GM12878 (cell line): ENCODE data around the gene CHRNA5. TPM values are rescaled to one million over a fixed set of nuclear protein-coding genes. Genes with fewer than 3 reads are reported as not detected.

Source experiments
- ATAC-seq: fragments of 200-7000 bp; cut with Tn5 transposase; 3 replicates; pipeline ENCODE4 v1.9.1; 2020; ENCODE audit warnings: mild to moderate bottlenecking, moderate library complexity
- BruUV-seq: library from RNA; stranded (reverse); fragments of 400-500 nt; replicated peaks from 2 replicates; lab custom pipeline; 2021; lab: Mats Ljungman, UMichigan
- CTCF ChIA-PET: fragments of 300-600 bp; sonication (Branson Sonifier 250); formaldehyde crosslinking; extraction: SDS; loops from one replicate; lab custom pipeline; 2021; ENCODE audit warnings: inconsistent platforms; lab: Yijun Ruan, JAX
- POLR2A ChIA-PET: fragments of 350-600 bp; formaldehyde crosslinking; extraction: SDS; loops from one replicate; lab custom pipeline; 2021; ENCODE audit warnings: inconsistent platforms; lab: Charles Lee
- RAD21 ChIA-PET: fragments of 300-600 bp; sonication (Branson Sonifier 250); formaldehyde crosslinking; loops from one replicate; lab custom pipeline; 2023; ENCODE audit warnings: antibody characterized with exemption; ENCODE audit not compliant: unreplicated experiment; lab: Charles Lee
- SMC1A ChIA-PET: fragments of 300-600 bp; sonication (Branson Sonifier 250); formaldehyde crosslinking; loops from one replicate; lab custom pipeline; 2023; ENCODE audit not compliant: unreplicated experiment, uncharacterized antibody; lab: Charles Lee
- DNase-seq: peaks from one replicate; pipeline ENCODE4 v3.0.0-alpha.2; 2011; ENCODE audit warnings: low read depth, low spot score
- FAIRE-seq: peaks from 3 replicates; lab custom pipeline; 2011; peaks lifted over from hg19 to GRCh38; lab: Jason Lieb, UNC
- H2AFZ ChIP-seq: 2 replicates; pipeline ENCODE4 v1.6.0; 2011; ENCODE audit warnings: low read depth, low read length, control low read depth; ENCODE audit not compliant: control insufficient read depth
- H3K27ac ChIP-seq: 2 replicates; pipeline ENCODE4 v1.5.1; 2011; ENCODE audit warnings: control low read depth; ENCODE audit not compliant: control insufficient read depth, insufficient read depth
- H3K27me3 ChIP-seq, 2 experiments: replicated peaks in 1 of 2; 2 replicates each; pipeline versions ENCODE4 v1.6.0 to v1.6.1; 2011; ENCODE audit warnings: low read length in 1 of 2; ENCODE audit not compliant: control insufficient read depth in 2 of 2, insufficient read depth in 2 of 2
- H3K36me3 ChIP-seq, 2 experiments: 2 replicates each; pipeline ENCODE4 v1.5.1; 2011; ENCODE audit warnings: low read length in 1 of 2; ENCODE audit not compliant: control insufficient read depth in 2 of 2, insufficient read depth in 2 of 2
- H3K4me1 ChIP-seq: 2 replicates; pipeline ENCODE4 v1.6.1; 2011; ENCODE audit warnings: mild to moderate bottlenecking, low read length, moderate library complexity, mixed read lengths; ENCODE audit not compliant: control insufficient read depth, insufficient read depth
- H3K4me2 ChIP-seq: 2 replicates; pipeline ENCODE4 v1.6.0; 2011; ENCODE audit warnings: control low read depth; ENCODE audit not compliant: control insufficient read depth, insufficient read depth
- H3K4me3 ChIP-seq: fragments of 200-600 bp; sonication (generic); 2 replicates; pipeline ENCODE4 v1.5.1; 2016
- H3K79me2 ChIP-seq: 2 replicates; pipeline ENCODE4 v1.6.0; 2011; ENCODE audit warnings: low read length; ENCODE audit not compliant: control insufficient read depth, insufficient read depth
- H3K9ac ChIP-seq: 2 replicates; pipeline ENCODE4 v1.8.0; 2011; ENCODE audit warnings: low read length, control low read depth, mixed read lengths; ENCODE audit not compliant: control insufficient read depth, insufficient read depth
- H3K9me3 ChIP-seq: replicated peaks from 3 replicates; pipeline ENCODE4 v1.5.1; 2011; ENCODE audit warnings: mild to moderate bottlenecking, low read length; ENCODE audit not compliant: control insufficient read depth, insufficient read depth
- H4K20me1 ChIP-seq: 2 replicates; pipeline ENCODE4 v1.6.0; 2011; ENCODE audit not compliant: control insufficient read depth, insufficient read depth
- BACH1 ChIP-seq: fragments of 450-650 bp; IDR thresholded peaks from 2 replicates; pipeline ENCODE4 v1.6.1; 2017; ENCODE audit warnings: mild to moderate bottlenecking, borderline replicate concordance
- CBX5 ChIP-seq: sonication (generic); IDR thresholded peaks from 2 replicates; pipeline ENCODE4 v1.6.1; 2016; ENCODE audit warnings: low read depth, moderate library complexity, mild to moderate bottlenecking, inconsistent platforms
- E2F8 ChIP-seq: fragments of 450-650 bp; IDR thresholded peaks from 2 replicates; pipeline ENCODE4 v1.6.1; 2018; ENCODE audit warnings: mild to moderate bottlenecking, low read depth, moderate library complexity; ENCODE audit not compliant: partially characterized antibody
- EP300 ChIP-seq, 2 experiments: fragments of 150-350 bp in 1 of 2; IDR thresholded peaks; 2 replicates each; pipeline ENCODE4 v1.6.1; 2011 to 2012; ENCODE audit warnings: low read depth in 2 of 2, low read length in 2 of 2, borderline replicate concordance in 1 of 2, improper control_type of control experiment in 1 of 2, inconsistent platforms in 1 of 2; ENCODE audit not compliant: control insufficient read depth in 1 of 2
- NBN ChIP-seq: fragments of 450-650 bp; IDR thresholded peaks from 2 replicates; pipeline ENCODE4 v1.6.1; 2016
- RELA ChIP-seq: fragments of 450-650 bp; IDR thresholded peaks from 2 replicates; pipeline ENCODE4 v1.8.0; 2014; ENCODE audit warnings: borderline replicate concordance; ENCODE audit not compliant: partially characterized antibody
- REST ChIP-seq: IDR thresholded peaks from 2 replicates; pipeline ENCODE4 v1.6.1; 2012; ENCODE audit warnings: mild to moderate bottlenecking, low read depth, low read length
- SREBF2 ChIP-seq: IDR thresholded peaks from 2 replicates; pipeline ENCODE4 v1.6.1; 2012; ENCODE audit warnings: mild to moderate bottlenecking, low read length
- ZNF217 ChIP-seq: fragments of 450-650 bp; IDR thresholded peaks from 2 replicates; pipeline ENCODE4 v1.6.1; 2017; ENCODE audit warnings: antibody characterized with exemption, mild to moderate bottlenecking
- WGBS: methylation state at CpG from one replicate; pipeline ENCODE4 v1.1.6; 2016; ENCODE audit warnings: low lambda C conversion rate; ENCODE audit not compliant: insufficient replicate concordance, insufficient coverage; ENCODE audit errors: missing lambda C conversion rate; 5-methylcytosine and 5-hydroxymethylcytosine counted together
- in situ Hi-C: fragments of 300-500 bp; cut with MboI; formaldehyde crosslinking; loops from 9 replicates; pipeline ENCODE4 v1.14.3; 2018; ENCODE audit warnings: mixed read lengths
- intact Hi-C: fragments of 100-400 bp; cut with micrococcal nuclease; formaldehyde crosslinking; loops from one replicate; pipeline ENCODE4 v1.14.2; 2022; ENCODE audit not compliant: unreplicated experiment
- polyA plus RNA-seq, 11 experiments: library from polyadenylated mRNA; depleted of rRNA in 4 of 11; unstranded in 6 of 11; stranded (reverse) in 5 of 11; fragments of >200 nt; fragmentation: Nextera tagmentation in 4 of 11; fragmentation: Illumina TruSeq in 1 of 11; extraction: Ambion mirVana in 4 of 11; extraction: Trizol in 1 of 11; gene quantifications; 1 replicate in 1 of 11; 2 replicates in 10 of 11; pipeline versions ENCODE4 v1.2.1 to v1.2.3, GENCODE V29; 2011 to 2016; ENCODE audit warnings: inconsistent platforms in 2 of 11, missing spikeins in 2 of 11, low read depth in 1 of 11
- total RNA-seq, 4 experiments: library from RNA; depleted of rRNA in 3 of 4; stranded (reverse); fragments of >200 nt in 3 of 4; fragmentation: Illumina TruSeq in 1 of 4; extraction: Trizol in 1 of 4; gene quantifications; 2 replicates each; pipeline versions ENCODE4 v1.2.1 to v1.2.3, GENCODE V29; 2013 to 2021
- TF ChIP-seq, protein P1 (sequence below): fragments of 450-650 bp; IDR thresholded peaks from 2 replicates; pipeline ENCODE4 v1.6.1; 2017; ENCODE audit warnings: mild to moderate bottlenecking, moderate library complexity

The CHRNA5 gene
- total and polyA plus RNA-seq, 10 of the 15 experiments (the other 5 are each of a cell fraction or from before 2014, with no cell fraction given): 0.74 to 21.4 (median 12.7) TPM

DNA sequence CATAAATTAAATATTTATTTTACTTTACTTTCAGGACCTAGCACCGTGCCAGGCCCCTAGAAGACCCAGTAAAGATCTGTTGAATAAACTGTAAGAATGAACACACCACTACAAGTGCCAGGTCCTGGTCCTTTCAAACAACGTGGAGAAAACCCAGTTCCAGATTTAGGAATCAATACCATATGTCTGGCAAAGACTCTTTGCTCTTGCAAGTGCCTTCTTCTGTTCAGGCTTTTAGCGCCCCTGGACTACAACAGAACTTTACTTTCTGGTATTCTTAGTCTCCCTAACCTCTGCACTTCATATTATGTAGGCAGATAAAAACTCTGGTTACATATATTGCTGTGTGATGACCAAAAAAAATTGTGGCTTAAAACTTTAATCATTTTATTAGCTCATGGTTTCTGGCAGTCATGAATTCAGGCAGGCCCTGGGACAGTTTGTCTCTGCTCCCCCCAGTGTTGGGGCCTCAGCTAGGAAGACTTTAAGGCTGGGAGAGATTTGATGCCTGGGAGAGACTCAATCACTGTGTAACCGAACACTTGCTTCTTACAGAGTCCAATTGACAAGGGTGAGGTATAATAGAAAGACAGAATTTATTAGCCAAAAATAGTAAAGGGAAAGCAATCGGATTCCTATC lies 27.9 kb upstream of the CHRNA5 start:
- H3K9ac ChIP-seq: no peak overlapping the region
- H3K27me3 ChIP-seq: no peaks in the 10 kb centered on the region
- ChIA-PET RAD21 (no interaction called here), CTCF (no interaction called here), POLR2A (no interaction called here), SMC1A (interaction anchor here (1.0 kb wide), 1 partner anchor 23 kb away, joined by 3 read pairs; no protein-coding TSS in a partner anchor)
- H2AFZ ChIP-seq: no peak overlapping the region
- intact Hi-C loops: no loop called here
- in situ Hi-C loops: no loop called here
- H4K20me1 ChIP-seq: no peaks in the 10 kb centered on the region
- peaks cover 26% of the 10 kb centered on the region for H3K79me2 ChIP-seq
- no peak overlapping the region for H3K4me3 ChIP-seq
- DNase-seq (no peak), FAIRE-seq (no peak), ATAC-seq (no peak)
- H3K27ac ChIP-seq: no peak overlapping the region
- H3K4me1 ChIP-seq: no peaks in the 10 kb centered on the region; the same call in 1 of the 2 replicates
- H3K4me2 ChIP-seq: no peak overlapping the region
- BruUV-seq: no TSS peak
- no peak for TF ChIP-seq SREBF2
- TF ChIP-seq EP300 (IDR thresholded peaks at IDR 0.05; ENCODE audit: borderline replicate concordance in 1 of 2, control insufficient read depth in 1 of 2, low read depth in 2 of 2, low read length in 2 of 2): no peak
- TF ChIP-seq REST: no peak
- TF ChIP-seq BACH1: no peak
- no peak for TF ChIP-seq RELA
- no peak for TF ChIP-seq E2F8
- TF ChIP-seq NBN: no peak
- TF ChIP-seq CBX5: no peak
- TF ChIP-seq, protein P1, sequence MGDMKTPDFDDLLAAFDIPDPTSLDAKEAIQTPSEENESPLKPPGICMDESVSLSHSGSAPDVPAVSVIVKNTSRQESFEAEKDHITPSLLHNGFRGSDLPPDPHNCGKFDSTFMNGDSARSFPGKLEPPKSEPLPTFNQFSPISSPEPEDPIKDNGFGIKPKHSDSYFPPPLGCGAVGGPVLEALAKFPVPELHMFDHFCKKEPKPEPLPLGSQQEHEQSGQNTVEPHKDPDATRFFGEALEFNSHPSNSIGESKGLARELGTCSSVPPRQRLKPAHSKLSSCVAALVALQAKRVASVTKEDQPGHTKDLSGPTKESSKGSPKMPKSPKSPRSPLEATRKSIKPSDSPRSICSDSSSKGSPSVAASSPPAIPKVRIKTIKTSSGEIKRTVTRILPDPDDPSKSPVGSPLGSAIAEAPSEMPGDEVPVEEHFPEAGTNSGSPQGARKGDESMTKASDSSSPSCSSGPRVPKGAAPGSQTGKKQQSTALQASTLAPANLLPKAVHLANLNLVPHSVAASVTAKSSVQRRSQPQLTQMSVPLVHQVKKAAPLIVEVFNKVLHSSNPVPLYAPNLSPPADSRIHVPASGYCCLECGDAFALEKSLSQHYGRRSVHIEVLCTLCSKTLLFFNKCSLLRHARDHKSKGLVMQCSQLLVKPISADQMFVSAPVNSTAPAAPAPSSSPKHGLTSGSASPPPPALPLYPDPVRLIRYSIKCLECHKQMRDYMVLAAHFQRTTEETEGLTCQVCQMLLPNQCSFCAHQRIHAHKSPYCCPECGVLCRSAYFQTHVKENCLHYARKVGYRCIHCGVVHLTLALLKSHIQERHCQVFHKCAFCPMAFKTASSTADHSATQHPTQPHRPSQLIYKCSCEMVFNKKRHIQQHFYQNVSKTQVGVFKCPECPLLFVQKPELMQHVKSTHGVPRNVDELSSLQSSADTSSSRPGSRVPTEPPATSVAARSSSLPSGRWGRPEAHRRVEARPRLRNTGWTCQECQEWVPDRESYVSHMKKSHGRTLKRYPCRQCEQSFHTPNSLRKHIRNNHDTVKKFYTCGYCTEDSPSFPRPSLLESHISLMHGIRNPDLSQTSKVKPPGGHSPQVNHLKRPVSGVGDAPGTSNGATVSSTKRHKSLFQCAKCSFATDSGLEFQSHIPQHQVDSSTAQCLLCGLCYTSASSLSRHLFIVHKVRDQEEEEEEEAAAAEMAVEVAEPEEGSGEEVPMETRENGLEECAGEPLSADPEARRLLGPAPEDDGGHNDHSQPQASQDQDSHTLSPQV: no peak
- TF ChIP-seq ZNF217: no peak
- 67% methylated on average over 5 of the region's 5 CpGs for WGBS
- H3K36me3 ChIP-seq: no peaks in the 10 kb centered on the region
- no peaks in the 10 kb centered on the region for H3K9me3 ChIP-seq
